ENCODE results near the gene TBX10.
A peak's percentile ranks its signal among the peaks of the same experiment; 100 is the strongest.
"Not testable (repeated sequence)": the region's sequence is repeated elsewhere in the genome, so short reads cannot be mapped to it uniquely, and the experiment has no call there.

The TBX10 gene

GRCh38 chr11:67640021-67640757 is 626 bp upstream of the TBX10 start:
- Histone ChIP-seq H3K4ac (ENCODE audit: low read length) (no peak overlapping the region), H2BK120ac (ENCODE audit: low read depth, low read length) (no peak overlapping the region), H3K14ac (ENCODE audit: low read length) (peak overlapping the region; percentile 44), H3K27me3 (ENCODE audit: control insufficient read depth in 3 of 3, insufficient read depth in 3 of 3, low read depth in 1 of 3, low read length in 3 of 3) (peaks cover 0 to 5% (median 2%) of the 10 kb centered on the region in 3 experiments), H2BK12ac (ENCODE audit: low read length) (peak overlapping the region; percentile 68), H3K36me3 (replicated peaks in 1 of 2; ENCODE audit: control insufficient read depth in 2 of 2, insufficient read depth in 2 of 2, low read length in 2 of 2) (no peaks in the 10 kb centered on the region), H3K4me2 (ENCODE audit: insufficient read depth, low read length, poor library complexity, severe bottlenecking) (no peak overlapping the region), H3K23ac (ENCODE audit: low read depth, low read length, poor library complexity) (peak overlapping the region; percentile 38), H3K27ac (replicated peaks; ENCODE audit: low read length) (no peak overlapping the region), H4K8ac (ENCODE audit: low read depth, low read length) (no peak overlapping the region), H2AK5ac (ENCODE audit: low read depth, low read length) (peak overlapping the region; percentile 91), H3K79me1 (ENCODE audit: low read depth, low read length) (no peaks in the 10 kb centered on the region), H3K9me3 (replicated peaks in 1 of 2; ENCODE audit: control insufficient read depth in 2 of 2, insufficient read depth in 1 of 2, low read depth in 1 of 2, low read length in 2 of 2) (peaks cover 0 to 2% of the 10 kb centered on the region in 2 donors), H4K91ac (ENCODE audit: low read depth, low read length, poor library complexity) (peak overlapping the region; percentile 67), H3K4me1 (ENCODE audit: control insufficient read depth in 2 of 2, insufficient read depth in 1 of 2, low read depth in 1 of 2, low read length in 2 of 2) (peaks cover 2 to 12% of the 10 kb centered on the region in 2 donors), H2BK15ac (ENCODE audit: low read length) (peak overlapping the region; percentile 93), H2AFZ (ENCODE audit: low read length) (peak overlapping the region; percentile 71), H3K18ac (ENCODE audit: low read length) (peak overlapping the region; percentile 91), H2BK5ac (ENCODE audit: low read length) (no peak overlapping the region), H3K9ac (ENCODE audit: low read depth, low read length, poor library complexity) (no peak overlapping the region), H3K4me3 (ENCODE audit: low read length in 2 of 2) (peak overlapping the region in 1 of 2 donors; percentile 15)
- no CpG with 5 or more reads among the region's 23 CpGs for WGBS, 2 donors (ENCODE audit: extremely low coverage in 2 of 2, insufficient read length in 2 of 2, insufficient replicate concordance in 1 of 2)
- no peak for DNase-seq (ENCODE audit: low spot score)

GRCh38 chr11:67638535-67639437 is 777 bp downstream of the TBX10 start:
- no peak for DNase-seq (ENCODE audit: low spot score)
- no peak overlapping the region for H3K4me2 ChIP-seq (ENCODE audit: insufficient read depth, low read length, poor library complexity, severe bottlenecking)
- H3K4me1 ChIP-seq (ENCODE audit: control insufficient read depth in 2 of 2, insufficient read depth in 1 of 2, low read depth in 1 of 2, low read length in 2 of 2) = peaks cover 2 to 12% of the 10 kb centered on the region in 2 donors
- H3K14ac ChIP-seq (ENCODE audit: low read length) = peak overlapping the region; percentile 82
- H4K8ac ChIP-seq (ENCODE audit: low read depth, low read length) = peak overlapping the region; percentile 82
- H2BK5ac ChIP-seq (ENCODE audit: low read length) = peak overlapping the region; percentile 87
- peak overlapping the region; percentile 60 for H3K9ac ChIP-seq (ENCODE audit: low read depth, low read length, poor library complexity)
- peaks cover 0 to 5% (median 2%) of the 10 kb centered on the region in 3 experiments for H3K27me3 ChIP-seq (ENCODE audit: control insufficient read depth in 3 of 3, insufficient read depth in 3 of 3, low read depth in 1 of 3, low read length in 3 of 3)
- peak overlapping the region; percentile 38 for H3K18ac ChIP-seq (ENCODE audit: low read length)
- H2BK120ac ChIP-seq (ENCODE audit: low read depth, low read length) = peak overlapping the region; percentile 81
- no peak overlapping the region for H3K4ac ChIP-seq (ENCODE audit: low read length)
- no peak overlapping the region for H2BK12ac ChIP-seq (ENCODE audit: low read length)
- H4K91ac ChIP-seq (ENCODE audit: low read depth, low read length, poor library complexity) = no peak overlapping the region
- no peak overlapping the region for H2AFZ ChIP-seq (ENCODE audit: low read length)
- no peak overlapping the region for H3K4me3 ChIP-seq (ENCODE audit: low read length in 2 of 2)
- peak overlapping the region; percentile 97 for H3K23ac ChIP-seq (ENCODE audit: low read depth, low read length, poor library complexity)
- H3K36me3 ChIP-seq (replicated peaks in 1 of 2; ENCODE audit: control insufficient read depth in 2 of 2, insufficient read depth in 2 of 2, low read length in 2 of 2) = no peaks in the 10 kb centered on the region
- no peaks in the 10 kb centered on the region for H3K79me1 ChIP-seq (ENCODE audit: low read depth, low read length)
- peaks cover 0 to 2% of the 10 kb centered on the region in 2 donors for H3K9me3 ChIP-seq (replicated peaks in 1 of 2; ENCODE audit: control insufficient read depth in 2 of 2, insufficient read depth in 1 of 2, low read depth in 1 of 2, low read length in 2 of 2)
- peak overlapping the region; percentile 91 for H2AK5ac ChIP-seq (ENCODE audit: low read depth, low read length)
- H3K27ac ChIP-seq (replicated peaks; ENCODE audit: low read length) = no peak overlapping the region
- H2BK15ac ChIP-seq (ENCODE audit: low read length) = peak overlapping the region; percentile 93
- no CpG with 5 or more reads among the region's 24 CpGs for WGBS, 2 donors (ENCODE audit: extremely low coverage in 2 of 2, insufficient read length in 2 of 2, insufficient replicate concordance in 1 of 2)

DNA sequence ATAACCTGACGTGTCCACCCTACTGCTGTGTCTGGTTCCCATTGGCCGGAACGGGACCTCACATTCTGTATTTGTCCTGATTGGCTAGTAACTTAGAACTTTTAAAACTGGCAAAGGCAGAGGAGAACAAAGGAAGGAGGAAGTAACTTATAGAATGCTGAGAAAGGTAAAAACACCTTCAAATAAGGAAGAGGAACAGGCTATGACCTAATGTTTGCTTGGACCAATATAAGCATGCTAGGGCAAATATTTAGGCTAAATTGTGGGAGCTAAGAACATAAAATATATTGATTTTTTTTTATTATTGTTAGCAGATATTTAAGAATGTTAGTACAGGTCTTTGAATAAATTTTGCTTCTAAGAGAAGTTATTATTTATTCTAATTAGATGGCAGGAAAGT is 2.1 kb downstream of the TBX10 start:
- H3K18ac ChIP-seq (ENCODE audit: low read length); H2AK5ac ChIP-seq (ENCODE audit: low read depth, low read length); H3K79me1 ChIP-seq (ENCODE audit: low read depth, low read length); H3K4me2 ChIP-seq (ENCODE audit: insufficient read depth, low read length, poor library complexity, severe bottlenecking); H3K9ac ChIP-seq (ENCODE audit: low read depth, low read length, poor library complexity); H2BK120ac ChIP-seq (ENCODE audit: low read depth, low read length); H2BK5ac ChIP-seq (ENCODE audit: low read length); H3K4me3 ChIP-seq (ENCODE audit: low read length in 2 of 2); H3K14ac ChIP-seq (ENCODE audit: low read length); DNase-seq (ENCODE audit: low spot score); H3K27ac ChIP-seq (replicated peaks; ENCODE audit: low read length); H4K91ac ChIP-seq (ENCODE audit: low read depth, low read length, poor library complexity); H3K9me3 ChIP-seq (replicated peaks in 1 of 2; ENCODE audit: control insufficient read depth in 2 of 2, insufficient read depth in 1 of 2, low read depth in 1 of 2, low read length in 2 of 2); H2BK15ac ChIP-seq (ENCODE audit: low read length); H4K8ac ChIP-seq (ENCODE audit: low read depth, low read length); H3K23ac ChIP-seq (ENCODE audit: low read depth, low read length, poor library complexity); H2AFZ ChIP-seq (ENCODE audit: low read length); H2BK12ac ChIP-seq (ENCODE audit: low read length); H3K36me3 ChIP-seq (replicated peaks in 1 of 2; ENCODE audit: control insufficient read depth in 2 of 2, insufficient read depth in 2 of 2, low read length in 2 of 2); H3K4ac ChIP-seq (ENCODE audit: low read length); H3K27me3 ChIP-seq (ENCODE audit: control insufficient read depth in 3 of 3, insufficient read depth in 3 of 3, low read depth in 1 of 3, low read length in 3 of 3): not testable (repeated sequence)
- peaks cover 4 to 12% of the 10 kb centered on the region in 2 donors for H3K4me1 ChIP-seq (ENCODE audit: control insufficient read depth in 2 of 2, insufficient read depth in 1 of 2, low read depth in 1 of 2, low read length in 2 of 2)
- WGBS, 2 donors (ENCODE audit: extremely low coverage in 2 of 2, insufficient read length in 2 of 2, insufficient replicate concordance in 1 of 2) = no CpG with 5 or more reads among the region's 3 CpGs

GRCh38 chr11:67636962-67637361 is 2.6 kb downstream of the TBX10 start:
- no peak overlapping the region for H2BK120ac ChIP-seq (ENCODE audit: low read depth, low read length)
- H3K23ac ChIP-seq (ENCODE audit: low read depth, low read length, poor library complexity) = no peak overlapping the region
- H3K27ac ChIP-seq (replicated peaks; ENCODE audit: low read length) = no peak overlapping the region
- H4K91ac ChIP-seq (ENCODE audit: low read depth, low read length, poor library complexity) = no peak overlapping the region
- no peak overlapping the region for H2AFZ ChIP-seq (ENCODE audit: low read length)
- H3K36me3 ChIP-seq (replicated peaks in 1 of 2; ENCODE audit: control insufficient read depth in 2 of 2, insufficient read depth in 2 of 2, low read length in 2 of 2) = no peaks in the 10 kb centered on the region
- no peak for DNase-seq (ENCODE audit: low spot score)
- H3K9ac ChIP-seq (ENCODE audit: low read depth, low read length, poor library complexity) = no peak overlapping the region
- H2AK5ac ChIP-seq (ENCODE audit: low read depth, low read length) = no peak overlapping the region
- peaks cover 0 to 2% of the 10 kb centered on the region in 2 donors for H3K9me3 ChIP-seq (replicated peaks in 1 of 2; ENCODE audit: control insufficient read depth in 2 of 2, insufficient read depth in 1 of 2, low read depth in 1 of 2, low read length in 2 of 2)
- H3K27me3 ChIP-seq (ENCODE audit: control insufficient read depth in 3 of 3, insufficient read depth in 3 of 3, low read depth in 1 of 3, low read length in 3 of 3) = peaks cover 0 to 5% (median 2%) of the 10 kb centered on the region in 3 experiments
- no peak overlapping the region for H3K14ac ChIP-seq (ENCODE audit: low read length)
- no peak overlapping the region for H3K4me3 ChIP-seq (ENCODE audit: low read length in 2 of 2)
- H3K4me1 ChIP-seq (ENCODE audit: control insufficient read depth in 2 of 2, insufficient read depth in 1 of 2, low read depth in 1 of 2, low read length in 2 of 2) = peaks cover 8 to 12% of the 10 kb centered on the region in 2 donors
- no peak overlapping the region for H4K8ac ChIP-seq (ENCODE audit: low read depth, low read length)
- H2BK15ac ChIP-seq (ENCODE audit: low read length) = no peak overlapping the region
- H2BK12ac ChIP-seq (ENCODE audit: low read length) = no peak overlapping the region
- no CpG with 5 or more reads among the region's 6 CpGs for WGBS, 2 donors (ENCODE audit: extremely low coverage in 2 of 2, insufficient read length in 2 of 2, insufficient replicate concordance in 1 of 2)
- H3K18ac ChIP-seq (ENCODE audit: low read length) = no peak overlapping the region
- no peak overlapping the region for H3K4ac ChIP-seq (ENCODE audit: low read length)
- H3K4me2 ChIP-seq (ENCODE audit: insufficient read depth, low read length, poor library complexity, severe bottlenecking) = no peak overlapping the region
- H2BK5ac ChIP-seq (ENCODE audit: low read length) = no peak overlapping the region
- no peaks in the 10 kb centered on the region for H3K79me1 ChIP-seq (ENCODE audit: low read depth, low read length)

All from neuronal stem cell (in vitro differentiated cells).